ENCODE data around the gene USP43. TPM values are rescaled to one million over a fixed set of nuclear protein-coding genes. Genes with fewer than 3 reads are reported as not detected.

Gene USP43
- total and polyA plus RNA-seq, 2 donors (not counting 1 experiment from before 2014, with no cell fraction given): 0.16 to 0.30 TPM

- Histone ChIP-seq H3K27me3 (replicated peaks in 1 of 4; ENCODE audit: control extremely low read depth in 1 of 4, control insufficient read depth in 3 of 4, insufficient read depth in 4 of 4, low read length in 3 of 4) (peaks cover 0 to 2% (median 0%) of the 10 kb centered on the region in 4 experiments), H3K4me2 (replicated peaks; ENCODE audit: low read depth, low read length, poor library complexity, severe bottlenecking) (no peak overlapping the region), H3K36me3 (replicated peaks in 1 of 2; ENCODE audit: control extremely low read depth in 1 of 2, control insufficient read depth in 1 of 2, extremely low read depth in 1 of 2, insufficient read depth in 2 of 2, low read length in 1 of 2) (no peaks in the 10 kb centered on the region), H3K4me3 (ENCODE audit: control extremely low read depth in 1 of 5, extremely low read depth in 1 of 5, insufficient read depth in 1 of 5, low read depth in 2 of 5, low read length in 4 of 5) (no peak overlapping the region), H2AFZ (ENCODE audit: insufficient read depth, low read depth, low read length, poor library complexity, severe bottlenecking) (no peak overlapping the region), H3K4me1 (ENCODE audit: control insufficient read depth in 2 of 2, insufficient read depth in 2 of 2, low read length in 2 of 2) (no peaks in the 10 kb centered on the region), H3K9ac (ENCODE audit: low read length) (no peak overlapping the region), H3K9me3 (ENCODE audit: control extremely low read depth in 1 of 3, control insufficient read depth in 2 of 3, insufficient read depth in 1 of 3, low read length in 2 of 3) (no peaks in the 10 kb centered on the region), H3K27ac (ENCODE audit: low read length in 2 of 2) (no peak overlapping the region), H4K20me1 (ENCODE audit: control insufficient read depth, insufficient read depth, low read length, poor library complexity, severe bottlenecking) (no peaks in the 10 kb centered on the region), H3K79me2 (ENCODE audit: control insufficient read depth, insufficient read depth, low read length) (no peaks in the 10 kb centered on the region)
- H3K4me1 Mint-ChIP-seq: peaks cover 1% of the 10 kb centered on the region
- H3K27me3 Mint-ChIP-seq: peaks cover 9% of the 10 kb centered on the region
- no peak for ATAC-seq (ENCODE audit: low read depth)
- POLR2A ChIA-PET: no interaction called here
- intact Hi-C loops (cut with micrococcal nuclease): no loop called here
- DNase-seq: no peak
- no peak overlapping the region for H3K4me3 Mint-ChIP-seq
- TF ChIP-seq CTCF (IDR thresholded peaks at IDR 0.05): no peak
- WGBS (ENCODE audit: insufficient coverage): 95% methylated on average over 2 of the region's 3 CpGs
- H3K27ac Mint-ChIP-seq: no peak overlapping the region
- CTCF ChIA-PET: no interaction called here
- no peaks in the 10 kb centered on the region for H3K9me3 Mint-ChIP-seq (ENCODE audit: insufficient read depth)
Measured at GRCh38 chr17:9703781-9704082, 58.4 kb downstream of the USP43 start.

- Histone ChIP-seq H4K20me1 (ENCODE audit: control insufficient read depth, insufficient read depth, low read length, poor library complexity, severe bottlenecking) (no peaks in the 10 kb centered on the region), H3K9me3 (ENCODE audit: control extremely low read depth in 1 of 3, control insufficient read depth in 2 of 3, insufficient read depth in 1 of 3, low read length in 2 of 3) (no peaks in the 10 kb centered on the region), H3K27ac (ENCODE audit: low read length in 2 of 2) (no peak overlapping the region), H3K4me3 (ENCODE audit: control extremely low read depth in 1 of 5, extremely low read depth in 1 of 5, insufficient read depth in 1 of 5, low read depth in 2 of 5, low read length in 4 of 5) (no peak overlapping the region), H3K27me3 (replicated peaks in 1 of 4; ENCODE audit: control extremely low read depth in 1 of 4, control insufficient read depth in 3 of 4, insufficient read depth in 4 of 4, low read length in 3 of 4) (peaks cover 0 to 2% (median 0%) of the 10 kb centered on the region in 4 experiments), H3K79me2 (ENCODE audit: control insufficient read depth, insufficient read depth, low read length) (no peaks in the 10 kb centered on the region), H3K4me2 (replicated peaks; ENCODE audit: low read depth, low read length, poor library complexity, severe bottlenecking) (no peak overlapping the region), H3K4me1 (ENCODE audit: control insufficient read depth in 2 of 2, insufficient read depth in 2 of 2, low read length in 2 of 2) (no peaks in the 10 kb centered on the region), H2AFZ (ENCODE audit: insufficient read depth, low read depth, low read length, poor library complexity, severe bottlenecking) (no peak overlapping the region), H3K36me3 (replicated peaks in 1 of 2; ENCODE audit: control extremely low read depth in 1 of 2, control insufficient read depth in 1 of 2, extremely low read depth in 1 of 2, insufficient read depth in 2 of 2, low read length in 1 of 2) (no peaks in the 10 kb centered on the region), H3K9ac (ENCODE audit: low read length) (no peak overlapping the region)
- no peak overlapping the region for H3K4me3 Mint-ChIP-seq
- H3K4me1 Mint-ChIP-seq: peaks cover 1% of the 10 kb centered on the region
- no CpG with 5 or more reads among the region's 1 CpG for WGBS (ENCODE audit: insufficient coverage)
- TF ChIP-seq CTCF (IDR thresholded peaks at IDR 0.05) (no peak), EZH2 (IDR thresholded peaks at IDR 0.05; ENCODE audit: borderline replicate concordance, insufficient read depth, low read depth, low read length, poor library complexity, severe bottlenecking) (no peak)
- ChIA-PET POLR2A (no interaction called here), CTCF (no interaction called here)
- intact Hi-C loops (cut with micrococcal nuclease): no loop called here
- no peak overlapping the region for H3K27ac Mint-ChIP-seq
- H3K9me3 Mint-ChIP-seq (ENCODE audit: insufficient read depth): no peaks in the 10 kb centered on the region
- ATAC-seq (ENCODE audit: low read depth) (no peak), DNase-seq (no peak)
- H3K27me3 Mint-ChIP-seq: peaks cover 9% of the 10 kb centered on the region
Measured at GRCh38 chr17:9705745-9706144, 60.4 kb downstream of the USP43 start.
